ENCODE data around the gene KCNQ1. TPM values are rescaled to one million over a fixed set of nuclear protein-coding genes. Genes with fewer than 3 reads are reported as not detected.

The KCNQ1 gene
- total RNA-seq, 2 experiments from 2014 or later, result 8.7 to 9.5 TPM

DNA sequence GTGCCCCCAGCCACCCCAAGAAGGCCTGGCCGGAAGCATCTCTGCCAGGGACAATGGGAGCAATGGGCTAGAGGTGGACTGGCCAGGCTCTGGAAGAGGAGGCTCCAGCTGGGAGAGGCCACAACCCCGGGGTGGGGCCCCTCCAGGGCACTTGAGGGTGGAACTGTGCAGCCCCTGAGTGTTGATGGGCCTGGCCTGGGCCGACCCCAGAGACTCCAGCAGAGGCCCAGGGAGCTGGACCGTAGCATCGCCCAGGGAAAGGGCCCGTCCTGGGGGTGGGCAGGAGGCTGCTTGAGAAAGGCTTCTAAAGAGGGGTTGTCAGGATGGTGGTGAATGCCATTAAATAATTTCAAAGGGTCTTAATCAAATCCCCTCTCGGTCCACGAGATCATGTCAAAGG, 410.4 kb downstream of the KCNQ1 start:
- DNase-seq (no peak), ATAC-seq (no peak)
- intact Hi-C loops (cut with micrococcal nuclease), result no loop called here
- Mint-ChIP-seq H3K27ac (no peak overlapping the region), H3K27me3 (no peaks in the 10 kb centered on the region), H3K9me3 (no peaks in the 10 kb centered on the region), H3K4me1 (ENCODE audit: low read depth) (no peaks in the 10 kb centered on the region), H3K36me3 (ENCODE audit: low read depth) (no peaks in the 10 kb centered on the region), H3K4me3 (no peak overlapping the region)
- ChIA-PET POLR2A (no interaction called here), CTCF (no interaction called here)
- TF ChIP-seq, protein P1, sequence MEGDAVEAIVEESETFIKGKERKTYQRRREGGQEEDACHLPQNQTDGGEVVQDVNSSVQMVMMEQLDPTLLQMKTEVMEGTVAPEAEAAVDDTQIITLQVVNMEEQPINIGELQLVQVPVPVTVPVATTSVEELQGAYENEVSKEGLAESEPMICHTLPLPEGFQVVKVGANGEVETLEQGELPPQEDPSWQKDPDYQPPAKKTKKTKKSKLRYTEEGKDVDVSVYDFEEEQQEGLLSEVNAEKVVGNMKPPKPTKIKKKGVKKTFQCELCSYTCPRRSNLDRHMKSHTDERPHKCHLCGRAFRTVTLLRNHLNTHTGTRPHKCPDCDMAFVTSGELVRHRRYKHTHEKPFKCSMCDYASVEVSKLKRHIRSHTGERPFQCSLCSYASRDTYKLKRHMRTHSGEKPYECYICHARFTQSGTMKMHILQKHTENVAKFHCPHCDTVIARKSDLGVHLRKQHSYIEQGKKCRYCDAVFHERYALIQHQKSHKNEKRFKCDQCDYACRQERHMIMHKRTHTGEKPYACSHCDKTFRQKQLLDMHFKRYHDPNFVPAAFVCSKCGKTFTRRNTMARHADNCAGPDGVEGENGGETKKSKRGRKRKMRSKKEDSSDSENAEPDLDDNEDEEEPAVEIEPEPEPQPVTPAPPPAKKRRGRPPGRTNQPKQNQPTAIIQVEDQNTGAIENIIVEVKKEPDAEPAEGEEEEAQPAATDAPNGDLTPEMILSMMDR (IDR thresholded peaks at IDR 0.05), result no peak

DNA sequence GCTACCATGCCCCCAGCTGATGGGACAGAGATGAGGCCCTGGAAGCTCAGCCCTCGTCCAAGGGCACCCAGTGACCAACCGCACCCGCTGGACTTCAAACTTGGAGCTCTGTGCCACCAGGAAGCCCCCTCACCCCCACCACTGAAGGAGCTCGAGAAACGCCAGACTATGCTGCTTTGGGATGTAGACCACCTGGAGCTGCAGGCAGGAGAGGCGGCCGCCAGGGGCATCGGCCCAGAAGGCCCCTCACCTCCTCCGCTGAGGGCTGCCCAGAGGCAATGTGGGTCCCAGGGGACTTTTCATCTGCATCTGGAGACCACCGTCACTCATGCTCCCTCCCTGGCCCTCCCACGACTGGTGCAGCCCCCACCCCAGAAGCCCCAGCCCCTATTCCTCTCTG, 412.5 kb downstream of the KCNQ1 start:
- DNase-seq (no peak), ATAC-seq (no peak)
- H3K4me3 Mint-ChIP-seq, result no peak overlapping the region
- H3K27ac Mint-ChIP-seq, result no peak overlapping the region
- CTCF ChIA-PET, result no interaction called here
- H3K4me1 Mint-ChIP-seq (ENCODE audit: low read depth), result peaks cover 6% of the 10 kb centered on the region
- POLR2A ChIA-PET, result no interaction called here
- no peaks in the 10 kb centered on the region for H3K36me3 Mint-ChIP-seq (ENCODE audit: low read depth)
- TF ChIP-seq, protein P1 (IDR thresholded peaks at IDR 0.05), result no peak
- H3K9me3 Mint-ChIP-seq, result no peaks in the 10 kb centered on the region
- intact Hi-C loops (cut with micrococcal nuclease), result no loop called here
- H3K27me3 Mint-ChIP-seq, result peaks cover 12% of the 10 kb centered on the region

DNA sequence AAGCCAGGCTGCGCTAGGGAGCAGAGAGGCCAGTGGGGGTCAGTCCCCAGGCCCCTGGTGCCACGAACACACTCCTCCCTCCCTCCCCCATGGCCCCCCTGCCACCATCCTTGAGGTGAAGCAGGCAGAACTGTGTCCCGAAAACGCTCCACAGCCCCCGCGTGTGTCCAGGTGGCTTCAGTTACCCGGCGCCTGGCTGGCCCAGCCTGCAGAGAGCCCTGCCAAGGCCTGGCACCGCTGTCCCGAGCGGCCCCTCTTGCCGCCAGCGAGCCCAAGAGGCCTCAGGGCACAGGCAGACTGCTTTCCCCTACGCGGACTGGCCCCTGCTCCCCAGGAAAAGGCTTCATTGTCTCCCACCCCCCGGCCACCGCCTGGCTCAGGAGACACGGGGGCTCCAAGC, 413.1 kb downstream of the KCNQ1 start:
- TF ChIP-seq, protein P1 (IDR thresholded peaks at IDR 0.05), result no peak
- DNase-seq (no peak), ATAC-seq (no peak)
- Mint-ChIP-seq H3K9me3 (no peaks in the 10 kb centered on the region), H3K27ac (no peak overlapping the region), H3K36me3 (ENCODE audit: low read depth) (no peaks in the 10 kb centered on the region), H3K4me1 (ENCODE audit: low read depth) (peaks cover 6% of the 10 kb centered on the region), H3K4me3 (no peak overlapping the region), H3K27me3 (peaks cover 12% of the 10 kb centered on the region)
- CTCF ChIA-PET, result no interaction called here
- POLR2A ChIA-PET, result no interaction called here
- intact Hi-C loops (cut with micrococcal nuclease), result no loop called here

DNA sequence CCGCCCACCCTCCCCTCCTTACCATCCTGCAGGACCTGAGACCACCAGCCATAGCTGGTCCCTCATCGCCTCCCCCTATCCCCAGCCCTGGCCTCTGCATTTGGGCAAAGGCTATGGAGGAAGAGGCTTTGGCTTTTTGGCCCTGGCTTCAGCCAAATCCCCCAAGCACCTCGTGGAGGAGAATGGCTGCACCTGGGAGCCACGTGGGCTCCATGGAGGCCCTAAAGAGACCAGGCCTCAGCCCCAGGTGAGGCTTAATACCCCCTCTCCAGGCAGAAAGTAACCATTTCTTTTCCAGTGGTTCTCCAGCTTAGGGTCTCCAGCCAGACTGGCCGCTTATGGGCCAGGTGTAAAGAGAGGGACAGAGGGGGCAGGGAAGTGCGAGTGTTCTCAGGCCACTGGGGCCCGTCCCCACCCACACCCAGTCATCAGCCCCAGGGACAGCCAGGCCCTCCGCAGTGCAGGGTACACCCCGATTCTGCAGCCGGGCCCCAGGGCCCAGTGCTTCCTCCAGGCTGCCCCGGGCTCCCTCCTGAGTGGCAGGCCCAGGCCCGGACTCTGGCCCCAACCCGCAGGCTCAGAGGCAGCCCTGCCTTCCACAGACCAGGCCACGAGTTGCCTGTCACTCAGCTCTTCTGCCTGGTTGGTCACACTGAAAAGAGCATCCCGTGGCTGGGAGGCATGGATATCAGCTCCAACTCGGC, 414.3 kb downstream of the KCNQ1 start:
- ATAC-seq, result no peak
- POLR2A ChIA-PET, result no interaction called here
- Mint-ChIP-seq H3K36me3 (ENCODE audit: low read depth) (no peaks in the 10 kb centered on the region), H3K9me3 (no peaks in the 10 kb centered on the region), H3K4me3 (no peak overlapping the region), H3K27me3 (peaks cover 23% of the 10 kb centered on the region), H3K27ac (no peak overlapping the region), H3K4me1 (ENCODE audit: low read depth) (peaks cover 6% of the 10 kb centered on the region)
- CTCF ChIA-PET, result no interaction called here
- intact Hi-C loops (cut with micrococcal nuclease), result no loop called here
- DNase-seq, result no peak
- TF ChIP-seq, protein P1 (IDR thresholded peaks at IDR 0.05), result no peak

DNA sequence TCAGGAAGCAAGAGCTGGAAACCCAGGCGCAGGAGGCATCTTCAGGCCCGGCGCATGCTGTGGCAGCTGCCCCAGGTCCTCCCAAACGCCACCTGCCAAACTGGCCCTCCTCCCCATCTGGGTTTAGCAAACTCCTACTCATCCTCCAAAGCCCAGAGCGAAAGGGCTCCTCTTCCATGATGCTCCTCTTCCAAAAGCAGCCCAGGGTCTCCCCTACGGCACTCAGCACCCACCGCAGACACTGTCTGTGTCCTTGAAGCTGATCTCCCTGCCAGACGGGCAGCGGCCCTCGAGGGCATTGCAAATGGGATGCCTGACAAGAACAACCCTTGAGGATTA, 414.9 kb downstream of the KCNQ1 start:
- Mint-ChIP-seq H3K27me3 (peaks cover 28% of the 10 kb centered on the region), H3K9me3 (no peaks in the 10 kb centered on the region), H3K4me3 (no peak overlapping the region), H3K27ac (no peak overlapping the region), H3K36me3 (ENCODE audit: low read depth) (no peaks in the 10 kb centered on the region), H3K4me1 (ENCODE audit: low read depth) (peaks cover 6% of the 10 kb centered on the region)
- intact Hi-C loops (cut with micrococcal nuclease), result no loop called here
- TF ChIP-seq, protein P1 (IDR thresholded peaks at IDR 0.05), result no peak
- POLR2A ChIA-PET, result no interaction called here
- ATAC-seq (no peak), DNase-seq (no peak)
- CTCF ChIA-PET, result no interaction called here

Data from activated CD8-positive, alpha-beta T cell treated with anti-CD3 and anti-CD28 coated beads for 36 hours (primary cell).